Measurements from ENCODE around the gene TICRR.

- TF ChIP-seq, protein P1, sequence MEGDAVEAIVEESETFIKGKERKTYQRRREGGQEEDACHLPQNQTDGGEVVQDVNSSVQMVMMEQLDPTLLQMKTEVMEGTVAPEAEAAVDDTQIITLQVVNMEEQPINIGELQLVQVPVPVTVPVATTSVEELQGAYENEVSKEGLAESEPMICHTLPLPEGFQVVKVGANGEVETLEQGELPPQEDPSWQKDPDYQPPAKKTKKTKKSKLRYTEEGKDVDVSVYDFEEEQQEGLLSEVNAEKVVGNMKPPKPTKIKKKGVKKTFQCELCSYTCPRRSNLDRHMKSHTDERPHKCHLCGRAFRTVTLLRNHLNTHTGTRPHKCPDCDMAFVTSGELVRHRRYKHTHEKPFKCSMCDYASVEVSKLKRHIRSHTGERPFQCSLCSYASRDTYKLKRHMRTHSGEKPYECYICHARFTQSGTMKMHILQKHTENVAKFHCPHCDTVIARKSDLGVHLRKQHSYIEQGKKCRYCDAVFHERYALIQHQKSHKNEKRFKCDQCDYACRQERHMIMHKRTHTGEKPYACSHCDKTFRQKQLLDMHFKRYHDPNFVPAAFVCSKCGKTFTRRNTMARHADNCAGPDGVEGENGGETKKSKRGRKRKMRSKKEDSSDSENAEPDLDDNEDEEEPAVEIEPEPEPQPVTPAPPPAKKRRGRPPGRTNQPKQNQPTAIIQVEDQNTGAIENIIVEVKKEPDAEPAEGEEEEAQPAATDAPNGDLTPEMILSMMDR (conservative IDR thresholded peaks at IDR 0.05; ENCODE audit: low read depth, low read length) = no peak
- no peak for TF ChIP-seq CEBPB (IDR thresholded peaks at IDR 0.05; ENCODE audit: low read depth, low read length)
- no peak for TF ChIP-seq POLR2A (IDR thresholded peaks at IDR 0.05; ENCODE audit: low read depth, low read length)
Measured at GRCh38 chr15:89642106-89642505, 66.8 kb downstream of the TICRR start.
